Measurements from ENCODE around the gene RAB7B. TPM values are rescaled to one million over a fixed set of nuclear protein-coding genes. Genes with fewer than 3 reads are reported as not detected.

Gene RAB7B
- total and polyA plus RNA-seq, 2 donors from 2014 or later = 0.73 to 2.0 TPM

GRCh38 chr1:205994346-205994745 lies 8.8 kb downstream of the RAB7B start:
- Histone ChIP-seq H3K27ac (ENCODE audit: low read depth in 2 of 2, low read length in 2 of 2) (no peak overlapping the region), H3K9me3 (ENCODE audit: control insufficient read depth in 2 of 3, insufficient read depth in 1 of 3, low read length in 3 of 3) (no peaks in the 10 kb centered on the region), H3K36me3 (ENCODE audit: control insufficient read depth in 2 of 3, insufficient read depth in 3 of 3, low read length in 3 of 3) (no peaks in the 10 kb centered on the region), H3K4me3 (ENCODE audit: low read length in 3 of 3) (no peak overlapping the region), H3K9ac (ENCODE audit: low read length in 3 of 3) (no peak overlapping the region), H3K27me3 (ENCODE audit: control insufficient read depth, insufficient read depth, low read length) (no peaks in the 10 kb centered on the region), H3K4me1 (ENCODE audit: control insufficient read depth in 2 of 3, insufficient read depth in 2 of 3, low read depth in 1 of 3, low read length in 3 of 3) (no peaks in the 10 kb centered on the region)
- FAIRE-seq (no peak), DNase-seq (no peak)
- intact Hi-C loops (cut with DNase I) = no loop called here
- TF ChIP-seq CTCF (IDR thresholded peaks at IDR 0.05; ENCODE audit: borderline replicate concordance, extremely low read depth, insufficient read depth) = no peak

GRCh38 chr1:205993068-205993467 lies 10.1 kb downstream of the RAB7B start:
- no peaks in the 10 kb centered on the region for H3K36me3 ChIP-seq (ENCODE audit: control insufficient read depth in 2 of 3, insufficient read depth in 3 of 3, low read length in 3 of 3)
- no peaks in the 10 kb centered on the region for H3K27me3 ChIP-seq (ENCODE audit: control insufficient read depth, insufficient read depth, low read length)
- no peaks in the 10 kb centered on the region for H3K9me3 ChIP-seq (ENCODE audit: control insufficient read depth in 2 of 3, insufficient read depth in 1 of 3, low read length in 3 of 3)
- no peak for FAIRE-seq
- DNase-seq = no peak
- TF ChIP-seq CTCF (IDR thresholded peaks at IDR 0.05; ENCODE audit: borderline replicate concordance, extremely low read depth, insufficient read depth) = no peak
- intact Hi-C loops (cut with DNase I) = no loop called here
- no peak overlapping the region for H3K9ac ChIP-seq (ENCODE audit: low read length in 3 of 3)
- H3K27ac ChIP-seq (ENCODE audit: low read depth in 2 of 2, low read length in 2 of 2) = no peak overlapping the region
- no peak overlapping the region for H3K4me3 ChIP-seq (ENCODE audit: low read length in 3 of 3)
- H3K4me1 ChIP-seq (ENCODE audit: control insufficient read depth in 2 of 3, insufficient read depth in 2 of 3, low read depth in 1 of 3, low read length in 3 of 3) = no peaks in the 10 kb centered on the region

- Histone ChIP-seq H3K4me3 (ENCODE audit: low read length in 3 of 3) (no peak overlapping the region), H3K4me1 (ENCODE audit: control insufficient read depth in 2 of 3, insufficient read depth in 2 of 3, low read depth in 1 of 3, low read length in 3 of 3) (no peaks in the 10 kb centered on the region), H3K27ac (ENCODE audit: low read depth in 2 of 2, low read length in 2 of 2) (no peak overlapping the region), H3K36me3 (ENCODE audit: control insufficient read depth in 2 of 3, insufficient read depth in 3 of 3, low read length in 3 of 3) (no peaks in the 10 kb centered on the region), H3K27me3 (ENCODE audit: control insufficient read depth, insufficient read depth, low read length) (no peaks in the 10 kb centered on the region), H3K9ac (ENCODE audit: low read length in 3 of 3) (no peak overlapping the region), H3K9me3 (ENCODE audit: control insufficient read depth in 2 of 3, insufficient read depth in 1 of 3, low read length in 3 of 3) (no peaks in the 10 kb centered on the region)
- DNase-seq (no peak), FAIRE-seq (no peak)
- no peak for TF ChIP-seq CTCF (IDR thresholded peaks at IDR 0.05; ENCODE audit: borderline replicate concordance, extremely low read depth, insufficient read depth)
- intact Hi-C loops (cut with DNase I) = no loop called here
Measured at GRCh38 chr1:205992218-205992882, 10.8 kb downstream of the RAB7B start.

GRCh38 chr1:205991237-205991636 lies 12.0 kb downstream of the RAB7B start:
- FAIRE-seq = no peak
- Histone ChIP-seq H3K9ac (ENCODE audit: low read length in 3 of 3) (no peak overlapping the region), H3K36me3 (ENCODE audit: control insufficient read depth in 2 of 3, insufficient read depth in 3 of 3, low read length in 3 of 3) (no peaks in the 10 kb centered on the region), H3K9me3 (ENCODE audit: control insufficient read depth in 2 of 3, insufficient read depth in 1 of 3, low read length in 3 of 3) (no peaks in the 10 kb centered on the region), H3K4me1 (ENCODE audit: control insufficient read depth in 2 of 3, insufficient read depth in 2 of 3, low read depth in 1 of 3, low read length in 3 of 3) (no peaks in the 10 kb centered on the region), H3K27ac (ENCODE audit: low read depth in 2 of 2, low read length in 2 of 2) (no peak overlapping the region), H3K4me3 (ENCODE audit: low read length in 3 of 3) (no peak overlapping the region), H3K27me3 (ENCODE audit: control insufficient read depth, insufficient read depth, low read length) (no peaks in the 10 kb centered on the region)
- no peak for TF ChIP-seq CTCF (IDR thresholded peaks at IDR 0.05; ENCODE audit: borderline replicate concordance, extremely low read depth, insufficient read depth)
- DNase-seq = no peak
- intact Hi-C loops (cut with DNase I) = no loop called here

All from kidney (tissue), 14 donors.